HG03521 (cell line): ENCODE data around the gene SP100.
"Not testable (repeated sequence)": the region's sequence is repeated elsewhere in the genome, so short reads cannot be mapped to it uniquely, and the experiment has no call there.

Experiments
- ATAC-seq: cut with Tn5 transposase; IDR thresholded peaks from one replicate; pipeline ENCODE4 v1.9.1; 2021; ENCODE audit warnings: mild to moderate bottlenecking, moderate library complexity; ENCODE audit not compliant: unreplicated experiment

Gene SP100

DNA sequence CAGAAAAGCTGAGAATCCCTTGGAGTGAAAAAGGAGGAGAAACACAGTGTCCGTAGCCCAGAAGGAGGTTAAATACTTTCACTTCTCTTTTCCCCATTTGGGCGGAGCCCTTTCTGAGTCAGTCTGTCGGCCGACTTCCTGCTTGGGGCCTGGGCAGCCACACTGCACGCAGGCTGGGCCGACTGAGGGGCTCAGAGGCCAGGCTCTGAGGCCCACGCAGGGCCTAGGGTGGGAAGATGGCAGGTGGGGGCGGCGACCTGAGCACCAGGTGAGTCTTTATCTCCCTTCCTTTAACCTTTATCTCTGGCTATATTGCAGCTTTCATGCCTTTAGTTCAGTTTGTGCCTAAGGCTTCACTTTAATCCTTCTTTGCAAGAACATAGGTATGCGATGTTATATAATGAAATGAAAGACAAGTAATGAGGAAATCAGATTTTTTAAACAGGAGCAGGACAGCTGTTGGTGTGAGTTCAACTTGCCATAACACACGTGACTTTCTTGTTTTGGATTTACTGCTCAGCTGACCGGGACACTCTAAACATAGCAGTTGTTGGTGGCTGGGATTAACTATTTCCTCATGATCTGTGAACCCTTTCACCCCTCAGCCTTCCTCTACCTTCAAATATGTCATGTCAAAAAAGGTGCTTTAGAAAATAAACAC, at the start of gene SP100:
SP100 (plus strand) TSS at position 141 of the 661 bp plus-strand sequence; CDS start at position 237, 96 bp downstream.
- peak; percentile 85 for ATAC-seq

GRCh38 chr2:230382108-230382507, 33.9 kb upstream of the SP100 start:
- no peak for ATAC-seq

- ATAC-seq: no peak
These were observed 32.5 kb upstream of the SP100 start for GRCh38 chr2:230383453-230383852.

- no peak for ATAC-seq
These were observed 31.0 kb upstream of the SP100 start for GRCh38 chr2:230384986-230385385.

DNA sequence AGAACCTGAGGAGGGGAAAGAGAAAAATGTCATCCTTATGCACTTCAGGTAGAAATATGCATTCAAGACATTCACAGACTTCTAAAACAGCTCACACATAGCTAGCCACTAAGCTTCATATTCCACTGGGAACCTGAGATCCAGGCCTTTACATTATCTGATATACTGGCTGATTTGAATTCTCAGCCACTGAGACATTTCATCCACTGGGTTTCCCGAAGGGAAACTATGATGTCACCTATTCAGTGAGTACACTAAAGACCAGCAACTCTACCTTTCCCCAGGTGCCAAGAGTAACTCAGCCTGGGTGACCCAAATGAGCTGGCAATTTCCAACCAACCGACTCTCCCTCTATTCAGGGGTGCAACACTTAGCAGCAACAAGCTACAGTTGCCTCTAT, 21.7 kb upstream of the SP100 start:
- no peak for ATAC-seq

- not testable (repeated sequence) for ATAC-seq
These were observed 17.3 kb upstream of the SP100 start for GRCh38 chr2:230398698-230399097.

- no peak for ATAC-seq
These were observed 16.0 kb upstream of the SP100 start for GRCh38 chr2:230400041-230400440.

- ATAC-seq: no peak
These were observed 15.5 kb upstream of the SP100 start for GRCh38 chr2:230400454-230400853.

DNA sequence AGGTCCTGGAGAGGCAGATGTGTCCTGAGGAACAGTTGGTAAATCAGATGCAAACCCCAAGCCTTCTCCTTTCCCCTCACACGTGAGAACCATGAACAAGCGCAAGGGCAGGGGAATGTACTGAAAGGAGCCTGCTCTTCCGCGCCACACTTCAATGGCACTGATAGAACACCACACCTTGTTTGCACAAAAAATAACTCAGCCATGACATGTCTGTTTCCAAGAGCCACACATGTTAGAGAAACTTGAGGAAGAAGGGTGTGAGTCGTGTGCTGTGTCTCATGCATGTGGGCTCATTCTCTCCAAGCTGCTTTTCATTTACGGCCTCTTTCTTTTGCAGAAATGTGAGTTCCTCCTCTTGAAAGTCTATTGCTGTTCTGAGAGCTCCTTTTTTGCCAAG, 15.0 kb upstream of the SP100 start:
- ATAC-seq: not testable (repeated sequence)

DNA sequence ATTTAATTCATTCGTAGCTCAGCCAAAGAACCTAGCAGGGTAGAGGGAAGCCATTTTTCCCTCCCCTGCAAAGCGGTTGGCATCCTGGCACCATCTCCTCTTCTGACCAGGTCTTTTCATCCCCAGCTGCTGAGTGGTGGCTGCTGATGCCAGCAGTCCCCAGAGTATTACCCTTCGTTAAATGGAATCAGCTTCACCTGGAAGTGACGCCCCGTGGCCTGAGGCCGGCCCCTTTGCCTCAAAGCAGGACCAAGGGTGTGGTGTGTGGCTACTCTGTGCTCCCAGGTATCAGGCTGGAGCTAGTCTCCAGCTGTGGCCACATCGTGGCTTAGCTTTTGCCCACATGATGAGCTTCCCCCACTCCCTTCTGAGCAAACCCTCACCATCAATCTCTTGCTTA, 12.3 kb upstream of the SP100 start:
- no peak for ATAC-seq

DNA sequence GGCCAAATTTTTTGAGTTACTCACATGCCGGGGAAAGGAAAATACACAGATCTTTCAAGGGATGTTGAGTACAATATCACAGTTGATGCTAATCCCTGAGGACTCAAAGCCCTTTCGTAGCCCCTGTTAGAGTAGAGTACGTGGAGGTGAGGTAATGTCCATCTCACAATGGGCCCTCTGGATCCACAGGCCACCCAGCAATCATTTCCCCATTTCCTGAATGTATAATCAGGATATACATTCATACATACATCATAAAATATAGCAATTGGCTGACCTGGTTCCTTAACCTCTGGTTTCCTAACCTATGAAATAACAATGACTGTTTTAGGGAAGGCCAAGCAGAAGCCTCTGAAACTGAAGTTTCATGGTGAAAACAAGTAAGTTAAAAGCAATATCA, 10.2 kb upstream of the SP100 start:
- no peak for ATAC-seq

DNA sequence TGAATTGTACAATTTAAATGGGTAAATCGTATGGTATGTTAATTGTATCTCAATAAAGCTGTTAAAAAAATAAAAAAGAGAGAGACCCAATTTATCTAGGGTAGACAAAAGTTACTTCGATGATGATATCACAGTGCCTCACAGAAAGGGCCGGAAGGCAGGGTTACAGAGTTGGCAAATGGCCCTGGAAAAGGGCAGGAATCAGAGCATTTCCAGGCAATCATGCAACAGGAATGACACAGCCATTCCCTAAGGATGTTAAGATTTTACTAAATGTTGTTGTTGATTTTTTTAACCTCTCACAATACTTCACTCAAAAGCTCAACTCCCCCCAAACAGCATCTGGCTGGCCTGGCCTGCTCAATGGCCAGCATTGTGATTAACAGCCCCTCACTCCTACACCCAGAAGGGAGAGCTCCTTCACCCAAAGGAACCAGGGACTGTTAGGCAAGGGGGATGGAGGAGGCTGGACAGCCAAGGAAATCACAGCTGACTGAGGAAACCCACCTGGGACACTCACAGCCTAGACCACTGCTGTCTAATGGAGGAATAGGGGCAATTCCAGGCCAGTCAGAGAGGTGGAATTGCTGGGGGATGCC, 7.7 kb upstream of the SP100 start:
- ATAC-seq: no peak

DNA sequence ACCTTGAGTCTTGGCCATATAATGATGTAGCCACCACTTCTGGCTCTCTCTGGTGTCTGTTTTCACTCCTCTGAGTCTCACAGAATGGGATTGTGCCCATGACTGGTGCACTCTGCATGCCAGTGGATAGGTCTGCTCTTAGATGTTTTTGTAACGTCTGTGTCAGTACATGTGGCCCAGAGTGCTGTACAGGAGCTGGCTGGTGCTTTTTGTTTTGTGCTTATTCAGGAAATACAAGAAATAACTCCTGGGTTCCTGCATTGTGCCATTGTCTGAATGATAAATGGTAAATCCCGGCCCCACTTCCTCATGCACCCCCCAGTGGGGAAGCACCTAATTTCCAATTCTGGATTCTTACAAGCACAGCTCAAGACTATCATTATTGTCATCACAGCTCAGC, 6.7 kb upstream of the SP100 start:
- ATAC-seq: not testable (repeated sequence)

DNA sequence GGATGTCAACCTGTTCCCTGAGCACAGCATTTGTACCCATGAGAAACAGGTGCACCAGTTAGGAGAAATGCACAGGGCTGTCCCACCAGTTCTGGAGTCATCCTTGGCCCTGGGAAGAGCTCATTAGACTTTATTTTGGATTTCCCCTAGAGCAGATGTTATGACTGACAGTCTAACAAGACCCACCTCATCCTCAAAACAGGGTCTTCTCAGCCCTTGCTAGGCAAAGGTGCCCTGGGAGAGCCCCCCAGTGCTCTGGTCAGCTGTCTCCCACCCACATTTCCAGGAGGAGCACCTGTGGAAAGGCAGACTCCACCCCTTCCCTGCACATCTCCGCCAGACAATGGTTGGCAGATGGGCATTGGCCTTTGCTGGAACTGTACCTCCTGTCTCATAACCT, 5.7 kb upstream of the SP100 start:
- ATAC-seq: no peak

DNA sequence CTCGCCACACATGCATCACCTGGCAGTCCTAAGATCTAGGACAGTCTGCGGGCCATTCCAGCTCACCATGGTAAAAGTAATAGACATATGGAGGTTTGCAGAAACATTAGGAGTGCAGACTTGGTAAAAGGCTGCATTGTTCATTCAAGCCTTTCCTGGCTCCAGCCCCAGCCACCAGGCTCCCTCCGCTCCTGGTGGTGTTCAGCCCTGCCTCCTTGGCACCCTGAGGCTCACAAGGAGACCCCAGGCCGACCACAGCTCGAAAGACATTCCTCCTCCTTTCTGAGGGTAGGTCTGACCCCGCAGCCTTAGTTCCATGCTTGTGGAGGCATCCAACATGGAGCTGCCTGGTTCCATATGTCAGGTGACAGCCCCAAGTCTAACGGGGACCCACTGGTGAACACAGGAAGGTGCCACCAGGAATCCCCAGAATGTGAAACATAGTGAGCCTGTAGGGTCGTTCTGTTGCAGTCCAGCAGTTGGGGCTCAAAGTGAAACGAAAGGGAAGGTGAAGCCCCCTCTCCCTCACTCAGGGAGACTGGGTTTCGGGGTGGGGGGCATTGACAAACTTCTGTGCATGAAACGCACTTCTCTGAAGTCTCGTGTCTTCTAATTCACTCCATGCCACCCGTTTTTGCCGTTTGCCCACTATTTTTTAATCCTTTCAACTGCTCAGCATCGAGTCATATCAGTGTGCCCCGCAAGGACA, 5.0 kb upstream of the SP100 start:
- ATAC-seq: no peak

GRCh38 chr2:230411570-230412370, 4.2 kb upstream of the SP100 start:
- ATAC-seq: peak; percentile 38

- ATAC-seq: no peak
These were observed 3.7 kb upstream of the SP100 start for GRCh38 chr2:230412371-230412711.

DNA sequence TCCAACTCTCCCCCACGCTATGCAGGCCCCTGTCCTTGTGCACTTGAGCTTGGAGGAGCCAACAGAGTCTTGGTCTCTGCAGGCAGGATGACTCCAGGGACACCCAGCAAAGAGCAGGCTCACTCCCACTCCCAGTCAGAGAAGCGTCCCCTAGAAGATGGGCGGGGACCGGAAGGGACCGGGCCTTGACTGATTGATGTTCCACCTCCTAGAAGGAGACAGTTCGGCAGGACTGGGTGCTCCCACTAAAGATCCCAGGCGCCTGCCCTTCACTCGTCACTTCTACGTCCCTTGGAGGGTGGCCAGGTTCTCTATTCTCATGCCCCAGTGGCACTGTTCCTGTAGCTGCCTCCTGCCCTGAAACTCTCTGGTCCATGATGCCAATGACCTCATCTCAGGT, 3.2 kb upstream of the SP100 start:
- no peak for ATAC-seq

DNA sequence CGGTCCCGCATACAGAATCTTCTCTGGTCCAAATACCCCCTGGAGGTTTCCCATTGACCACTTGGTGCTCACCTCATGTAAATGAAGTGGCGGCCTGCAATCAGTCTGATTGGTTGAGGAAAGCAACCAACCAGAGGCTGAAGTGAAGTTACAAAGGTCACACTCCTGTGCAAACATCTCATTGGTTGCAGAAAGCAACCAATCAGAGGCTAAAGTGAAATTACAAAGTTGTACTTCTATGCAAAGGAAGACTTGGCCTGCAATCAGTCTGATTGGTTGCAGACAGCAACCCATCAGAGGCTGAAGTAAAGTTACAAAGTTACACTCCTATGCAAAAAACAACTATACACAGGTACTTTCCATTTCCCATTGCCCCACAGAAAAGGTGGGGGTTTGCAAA, 2.5 kb upstream of the SP100 start:
- no peak for ATAC-seq

DNA sequence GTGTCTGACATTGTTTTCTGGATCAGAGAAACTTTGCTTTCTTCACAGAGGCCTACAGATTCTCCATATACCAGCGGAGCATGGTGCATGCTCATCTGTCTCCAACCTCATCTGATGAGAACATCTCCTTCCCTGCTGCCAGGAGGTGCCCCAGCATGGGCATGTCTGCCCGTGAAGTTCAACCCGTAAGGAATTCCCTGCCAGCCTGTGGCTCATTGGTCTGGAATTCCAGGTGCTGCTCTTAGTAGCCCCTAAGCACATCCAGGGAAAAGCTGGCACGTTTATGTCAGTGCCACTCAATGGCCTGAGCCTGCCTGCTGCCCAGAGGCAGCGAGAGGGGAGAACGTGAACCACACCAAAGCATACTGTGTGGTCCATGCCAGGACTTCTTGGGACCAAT, 1.7 kb upstream of the SP100 start:
- no peak for ATAC-seq

GRCh38 chr2:230417436-230417835, 1.4 kb downstream of the SP100 start:
- no peak for ATAC-seq
